Raji (cell line): ENCODE results near the gene PLA2G12B.

Source experiments
- POLR2A ChIP-seq: IDR thresholded peaks from 2 replicates; pipeline ENCODE4 v1.6.1; 2011; ENCODE audit warnings: low read depth, low read length, control low read depth; ENCODE audit not compliant: insufficient read depth

Gene PLA2G12B, protein sequence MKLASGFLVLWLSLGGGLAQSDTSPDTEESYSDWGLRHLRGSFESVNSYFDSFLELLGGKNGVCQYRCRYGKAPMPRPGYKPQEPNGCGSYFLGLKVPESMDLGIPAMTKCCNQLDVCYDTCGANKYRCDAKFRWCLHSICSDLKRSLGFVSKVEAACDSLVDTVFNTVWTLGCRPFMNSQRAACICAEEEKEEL

DNA sequence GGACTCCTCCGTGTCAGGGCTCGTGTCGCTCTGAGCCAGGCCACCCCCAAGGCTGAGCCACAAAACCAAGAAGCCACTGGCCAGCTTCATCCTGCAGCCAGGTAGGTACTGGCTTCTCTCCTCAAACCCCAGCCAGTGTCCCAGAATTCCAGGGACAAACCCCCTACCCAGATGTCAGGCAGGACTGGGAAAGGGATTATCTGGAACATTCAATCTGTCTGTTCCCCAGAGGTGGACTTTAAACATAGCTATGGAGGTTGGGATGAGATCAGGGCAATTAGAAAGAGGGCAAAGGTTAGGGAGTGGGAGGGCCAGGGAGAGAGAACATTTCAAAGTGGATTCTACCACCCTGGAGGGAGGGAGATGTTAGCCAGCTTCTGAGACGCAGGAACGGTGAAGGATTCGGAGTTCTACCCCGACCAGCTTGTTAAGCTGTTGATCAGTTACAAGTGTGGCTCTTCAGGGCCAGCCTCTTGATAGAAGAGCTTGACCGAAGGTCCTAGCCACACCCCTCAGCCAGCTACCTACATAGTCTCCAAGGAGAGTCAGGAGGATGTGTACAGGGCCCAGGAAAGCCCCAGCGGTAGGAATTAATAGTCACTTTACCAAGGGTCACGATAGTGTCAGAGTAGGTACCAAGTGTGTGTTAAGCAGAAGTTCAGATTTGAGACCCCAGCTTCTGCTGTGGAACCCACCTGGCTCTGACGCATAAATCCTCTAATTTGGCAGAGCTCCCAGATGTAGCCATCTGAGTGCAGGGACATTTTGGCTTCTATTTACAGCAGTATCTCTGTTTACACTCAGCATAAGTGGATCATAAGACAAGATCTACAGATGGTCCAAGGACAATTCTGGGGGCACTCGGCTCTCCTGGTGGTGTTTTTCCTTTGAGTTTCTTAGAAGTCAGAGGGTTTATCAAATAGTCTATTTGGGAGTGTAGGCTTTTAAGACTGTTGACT lies at the start of gene PLA2G12B:
TSS of gene PLA2G12B (minus strand) at position 211 of the 959 bp plus-strand sequence. CDS start at position 90, 121 bp downstream.
- TF ChIP-seq POLR2A, result no peak

DNA sequence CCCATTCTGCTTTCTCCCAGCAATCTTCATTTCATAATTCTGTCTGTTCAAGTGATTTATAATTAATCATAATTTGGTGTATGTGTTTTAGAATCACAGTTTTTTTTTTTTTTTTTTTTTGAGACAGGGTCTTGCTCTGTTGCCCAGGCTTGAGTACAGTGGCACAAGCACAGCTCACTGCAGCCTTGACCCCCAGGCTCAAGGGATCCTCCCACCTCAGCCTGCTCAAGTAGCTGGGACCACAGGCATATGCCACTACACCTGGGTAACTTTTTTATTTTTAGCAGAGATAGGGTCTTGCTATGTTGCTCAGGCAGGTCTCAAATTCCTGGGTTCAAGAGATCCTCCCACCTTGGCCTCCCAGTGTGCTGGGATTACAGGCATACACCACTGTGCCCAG lies 49.2 kb upstream of the PLA2G12B start:
- no peak for TF ChIP-seq POLR2A

DNA sequence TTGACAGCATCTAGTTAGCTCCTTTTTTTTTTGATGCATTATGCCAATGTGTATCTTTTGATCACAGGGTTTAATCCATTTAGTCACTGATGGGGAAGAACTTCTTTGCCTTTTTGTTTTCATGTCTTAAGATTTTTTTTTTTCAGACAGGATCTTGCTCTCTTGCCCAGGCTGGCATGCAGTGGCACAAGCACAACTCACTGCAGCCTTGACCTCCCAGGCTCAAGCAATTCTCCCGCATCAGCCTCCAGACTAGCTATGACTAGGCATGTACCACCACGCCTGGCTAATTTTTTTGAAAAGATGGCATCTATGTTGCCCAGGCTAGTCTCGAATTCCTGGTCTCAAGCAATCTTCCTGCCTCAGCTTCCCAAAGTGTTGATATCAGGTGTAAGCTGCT lies 46.4 kb upstream of the PLA2G12B start:
- no peak for TF ChIP-seq POLR2A

DNA sequence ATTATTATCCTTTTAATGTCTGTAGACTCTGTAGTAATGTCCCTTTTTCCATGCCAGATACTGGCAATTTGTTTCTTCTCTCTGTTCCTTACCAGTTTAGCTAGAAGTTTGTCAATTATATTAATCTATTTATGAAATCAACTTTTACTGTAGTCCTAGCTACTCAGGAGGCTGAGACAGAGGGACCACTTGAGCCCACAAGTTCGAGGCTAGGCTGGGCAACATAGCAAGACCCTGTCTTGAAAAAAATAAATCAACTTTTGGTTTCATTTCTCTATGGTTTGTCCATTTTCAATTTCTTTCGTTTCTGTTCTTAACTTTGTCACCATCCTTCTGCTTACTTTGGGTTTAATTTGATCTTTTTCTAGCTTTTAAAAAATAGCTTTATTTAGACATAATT lies 42.5 kb upstream of the PLA2G12B start:
- no peak for TF ChIP-seq POLR2A

DNA sequence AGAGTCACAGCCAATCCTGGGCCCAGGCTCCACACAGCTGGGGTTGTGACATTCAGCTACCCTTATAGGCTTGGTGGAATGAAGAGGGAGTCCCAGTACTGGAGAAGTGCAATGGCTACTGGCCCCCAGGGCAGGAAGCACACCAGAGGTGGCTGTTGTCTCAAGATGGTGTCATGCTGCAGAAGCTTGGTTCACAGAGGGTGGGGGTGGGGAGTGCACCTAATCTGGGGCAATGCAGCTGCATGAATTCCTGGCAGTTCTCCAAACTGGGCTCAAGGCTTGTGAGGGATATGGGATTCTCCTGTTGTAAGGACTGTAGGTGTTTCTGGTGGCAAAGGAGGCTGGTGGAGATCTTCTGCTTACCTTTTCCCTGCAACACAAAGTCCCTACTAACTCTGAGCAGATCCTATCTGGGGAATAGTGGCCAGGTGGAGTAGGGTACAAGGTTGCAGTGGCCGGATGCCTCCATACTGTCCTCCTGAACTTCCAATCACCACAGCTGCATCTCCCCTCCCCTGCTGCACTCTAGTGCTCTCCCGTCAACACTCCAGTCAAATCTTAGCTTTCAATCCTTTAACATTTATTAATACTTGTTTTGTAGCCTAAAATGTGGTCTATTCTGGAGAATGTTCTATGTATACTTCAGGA lies 27.4 kb upstream of the PLA2G12B start:
- TF ChIP-seq POLR2A, result no peak

DNA sequence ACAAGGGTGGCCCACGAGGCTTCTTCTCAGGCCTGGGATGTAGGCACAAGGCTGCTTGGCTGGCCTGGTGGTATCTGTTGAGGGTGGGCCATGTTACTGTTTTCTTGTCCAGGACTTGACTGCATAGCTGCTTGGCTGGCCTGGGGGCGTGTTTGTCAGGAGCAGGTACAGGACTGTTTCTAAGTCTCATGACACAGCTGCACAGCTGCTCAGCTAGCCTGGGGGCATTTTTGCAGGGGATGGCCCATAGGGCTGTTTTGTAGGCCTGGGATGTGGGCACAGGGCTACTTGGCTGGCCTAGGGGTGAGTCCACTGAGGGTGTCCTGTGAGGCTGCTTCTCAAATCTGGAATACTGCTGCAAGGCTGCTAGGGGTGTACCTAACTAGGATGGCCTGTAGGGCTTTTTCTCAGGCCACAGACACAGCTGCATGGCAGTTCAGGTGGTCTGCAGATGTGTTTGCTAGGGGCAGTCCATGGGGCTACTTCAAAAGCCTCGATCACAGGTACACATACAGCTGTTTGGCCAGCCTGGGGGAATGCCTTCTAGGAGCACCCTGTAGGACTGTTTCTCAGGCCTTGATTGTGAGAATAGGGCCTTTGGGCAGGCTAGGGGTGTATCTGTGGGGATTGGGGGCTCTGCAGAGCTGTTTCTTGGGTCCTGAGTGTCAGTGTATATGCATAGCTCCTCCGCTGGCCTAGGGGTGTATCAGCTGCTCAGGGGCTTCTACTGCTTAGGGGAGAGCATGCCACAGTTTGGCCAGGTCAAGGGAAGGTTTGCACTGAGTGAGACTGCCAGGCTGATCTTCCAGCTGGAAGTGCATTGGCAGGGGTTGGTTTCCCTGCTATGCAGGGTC lies 26.6 kb upstream of the PLA2G12B start:
- TF ChIP-seq POLR2A, result no peak

DNA sequence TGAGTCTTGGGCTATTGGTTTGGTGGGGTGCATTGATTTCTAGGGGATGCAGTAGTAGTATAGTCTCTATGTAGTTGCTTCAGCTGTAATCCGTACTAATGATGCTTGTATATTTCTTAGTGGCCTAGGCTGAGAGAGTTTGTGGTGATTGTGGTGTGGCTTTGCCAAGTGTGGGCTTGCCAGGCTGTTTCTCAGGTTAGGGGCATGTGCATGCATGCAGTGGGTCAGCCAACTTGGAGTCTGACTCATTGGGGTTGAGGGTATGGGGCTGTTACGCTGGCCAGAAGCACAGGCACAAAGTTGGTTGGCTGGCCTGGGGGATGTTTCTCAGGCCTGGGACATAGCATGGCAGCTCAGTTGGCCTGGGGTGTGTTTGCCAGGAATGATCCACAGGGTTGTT lies 25.7 kb upstream of the PLA2G12B start:
- no peak for TF ChIP-seq POLR2A

DNA sequence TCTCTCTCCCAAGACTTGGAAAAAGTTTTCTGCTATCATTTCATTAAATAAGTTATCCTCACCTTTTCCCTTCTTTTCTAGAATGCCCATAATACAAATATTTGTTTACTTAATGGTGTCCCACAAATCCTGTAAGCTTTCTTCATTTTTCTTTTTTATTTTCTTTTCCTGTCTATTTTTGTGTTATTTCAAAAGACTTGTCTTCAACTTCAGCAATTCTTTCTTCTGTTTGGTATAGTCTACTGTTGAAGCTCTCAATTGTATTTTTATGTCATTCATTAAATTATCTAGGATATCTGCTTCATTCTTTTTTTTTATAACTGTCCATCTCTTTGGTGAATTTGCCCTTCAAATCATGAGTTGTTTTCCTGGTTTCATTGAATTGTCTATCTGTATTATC lies 25.1 kb upstream of the PLA2G12B start:
- TF ChIP-seq POLR2A, result no peak

DNA sequence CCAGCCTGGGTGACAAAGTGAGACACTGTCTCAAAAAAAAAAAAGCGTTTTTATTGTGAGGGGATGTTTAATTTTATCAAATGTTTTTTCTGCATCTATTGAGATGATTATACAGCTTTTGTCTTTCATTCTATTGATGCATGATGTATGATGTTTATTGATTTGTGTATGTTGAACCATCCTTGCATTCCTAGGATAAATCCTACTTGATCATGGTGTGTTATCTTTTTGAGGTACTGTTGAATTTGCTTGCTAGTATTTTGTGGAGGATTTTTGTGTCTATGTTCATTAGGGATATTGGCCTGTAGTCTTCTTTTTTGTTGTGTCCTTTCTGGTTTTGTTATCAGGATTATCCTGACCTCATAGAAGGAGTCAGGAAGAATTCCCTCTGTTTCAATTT lies 22.3 kb upstream of the PLA2G12B start:
- TF ChIP-seq POLR2A, result no peak

DNA sequence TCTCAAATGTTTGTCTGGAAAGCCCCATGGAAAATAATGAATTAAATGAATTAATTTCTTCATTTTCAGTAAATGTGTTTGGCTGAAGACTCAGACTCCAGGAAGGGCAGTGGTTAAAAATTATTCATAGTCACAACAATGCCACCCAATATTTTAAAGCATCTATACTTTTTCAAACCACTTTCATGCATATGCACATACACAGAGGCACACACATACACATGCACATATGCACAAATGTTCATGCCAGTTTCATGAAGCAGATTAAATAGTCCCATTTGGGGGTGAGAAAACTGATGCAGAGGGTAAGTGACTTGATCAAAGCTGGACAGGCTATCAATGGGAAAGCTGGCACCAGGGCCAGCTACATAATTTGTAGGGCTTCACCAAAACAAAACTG lies 1.4 kb upstream of the PLA2G12B start:
- TF ChIP-seq POLR2A, result no peak

DNA sequence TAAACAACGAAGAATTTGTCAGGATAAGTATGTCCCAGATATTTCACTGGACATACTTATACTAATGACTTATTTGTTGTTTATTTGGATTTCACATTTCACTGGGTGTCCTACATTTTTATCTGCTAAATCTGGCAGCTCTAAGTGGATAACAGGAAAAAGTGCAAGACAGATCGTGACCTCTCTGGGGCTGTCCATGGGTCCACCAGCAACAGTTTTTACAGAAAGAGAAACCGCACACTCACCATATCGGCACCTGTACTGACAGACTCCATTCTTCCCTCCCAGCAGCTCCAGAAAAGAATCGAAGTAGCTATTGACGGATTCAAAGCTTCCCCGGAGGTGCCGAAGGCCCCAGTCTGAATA lies 393 bp downstream of the PLA2G12B start:
- no peak for TF ChIP-seq POLR2A

DNA sequence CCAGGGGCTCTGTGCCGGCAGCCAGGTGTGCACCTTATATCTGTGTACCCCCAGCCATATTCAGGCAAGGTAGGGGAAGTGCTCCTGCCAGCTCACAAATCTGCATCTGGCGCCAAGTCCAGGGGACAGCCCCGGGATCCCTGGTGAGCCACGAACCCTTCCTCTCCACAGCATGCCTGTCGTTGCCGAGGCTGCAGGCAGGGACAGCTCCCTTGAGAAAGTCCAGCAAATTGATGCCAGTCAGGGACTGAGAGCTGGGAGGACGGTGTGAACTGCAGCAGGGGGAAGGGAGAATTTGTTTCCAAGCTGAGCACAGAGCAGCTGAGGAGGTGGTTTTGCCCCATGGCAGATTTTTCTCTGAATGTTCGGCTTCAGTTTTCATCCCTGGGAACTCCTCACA lies 919 bp downstream of the PLA2G12B start:
- TF ChIP-seq POLR2A, result no peak

DNA sequence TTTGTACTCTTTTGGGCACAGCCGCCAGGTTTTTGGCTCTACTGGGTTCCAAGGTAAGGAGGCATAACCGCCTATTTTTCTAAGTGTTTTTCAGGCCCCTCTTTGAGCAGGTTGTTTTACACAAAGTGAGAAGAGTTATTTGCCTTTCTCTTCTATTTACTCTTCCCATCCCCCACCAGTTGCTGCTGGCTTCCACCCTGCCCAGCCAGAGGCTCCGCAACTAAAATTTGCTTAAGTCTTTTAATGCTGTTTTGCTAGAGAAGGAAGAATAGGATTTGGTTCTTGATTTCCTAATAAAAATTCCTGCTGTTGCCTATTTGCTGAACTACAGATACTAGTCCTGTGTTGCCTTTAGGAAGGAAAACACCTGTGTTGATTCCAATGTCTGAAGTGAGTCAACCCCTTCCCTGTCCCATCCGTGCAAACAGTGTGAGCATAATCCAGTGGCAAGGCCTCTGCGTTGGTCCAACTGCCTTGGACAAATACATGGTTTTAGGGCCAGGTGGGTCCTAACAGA lies 1.9 kb downstream of the PLA2G12B start:
- TF ChIP-seq POLR2A, result no peak

DNA sequence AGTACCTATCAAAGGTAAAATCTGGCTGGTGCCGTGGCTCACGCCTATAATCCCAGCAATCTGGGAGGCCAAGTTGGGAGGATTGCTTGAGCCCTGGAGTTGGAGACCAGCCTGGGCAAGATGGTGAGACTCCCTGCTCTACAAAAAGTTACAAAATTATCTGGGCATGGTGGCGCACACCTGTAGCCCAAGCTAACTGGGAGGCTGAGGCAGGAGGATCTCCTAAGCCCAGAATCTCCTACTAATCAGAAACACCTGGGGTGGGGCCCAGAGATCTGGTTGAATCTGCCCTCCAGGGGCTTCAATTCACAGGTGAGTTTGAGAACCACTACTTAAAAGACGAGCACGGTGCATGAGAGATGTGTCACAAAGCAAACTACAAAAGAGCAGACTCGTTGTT lies 2.4 kb downstream of the PLA2G12B start:
- no peak for TF ChIP-seq POLR2A

DNA sequence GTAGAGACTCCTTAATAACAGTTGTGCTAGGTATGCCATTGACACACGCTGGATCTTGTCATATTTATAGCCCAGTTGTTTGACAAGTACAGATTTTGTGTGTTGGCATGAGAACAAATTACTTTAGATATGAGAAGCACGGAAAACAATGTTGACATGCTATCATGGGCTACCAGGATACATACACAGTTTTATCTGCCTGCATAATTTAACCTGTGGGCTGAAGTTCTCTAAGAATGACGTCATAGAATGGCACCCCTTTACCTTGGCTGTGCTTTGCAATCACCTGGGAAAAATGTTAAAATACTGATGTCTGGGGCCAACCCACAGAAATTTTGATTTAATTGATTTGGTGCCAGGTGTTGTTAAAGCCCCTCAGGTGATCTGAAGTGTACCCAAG lies 2.8 kb downstream of the PLA2G12B start:
- TF ChIP-seq POLR2A, result no peak
